Transverse colon (tissue), 3 donors: ENCODE data around the gene DUS3L.

Experiments used
- EP300 ChIP-seq: sonication (generic); formaldehyde crosslinking; IDR thresholded peaks from one replicate; pipeline ENCODE4 v1.6.1; 2017; ENCODE audit warnings: antibody characterized with exemption, low read depth
- POLR2A ChIP-seq: fragments of 450-650 bp; IDR thresholded peaks from one replicate; pipeline ENCODE4 v1.6.1; 2016; ENCODE audit warnings: antibody characterized with exemption, mild to moderate bottlenecking, moderate library complexity
- TF ChIP-seq, protein P1 (sequence below), 5 experiments: fragments of 200-600 bp in 3 of 5; fragments of 450-650 bp in 2 of 5; sonication (generic) in 3 of 5; IDR thresholded peaks; 1 replicate in 2 of 5; 2 replicates in 3 of 5; pipeline ENCODE4 v1.5.1; 2016 to 2017; ENCODE audit warnings: antibody characterized with exemption in 5 of 5, inconsistent platforms in 3 of 5, mild to moderate bottlenecking in 2 of 5, moderate library complexity in 1 of 5

DNA sequence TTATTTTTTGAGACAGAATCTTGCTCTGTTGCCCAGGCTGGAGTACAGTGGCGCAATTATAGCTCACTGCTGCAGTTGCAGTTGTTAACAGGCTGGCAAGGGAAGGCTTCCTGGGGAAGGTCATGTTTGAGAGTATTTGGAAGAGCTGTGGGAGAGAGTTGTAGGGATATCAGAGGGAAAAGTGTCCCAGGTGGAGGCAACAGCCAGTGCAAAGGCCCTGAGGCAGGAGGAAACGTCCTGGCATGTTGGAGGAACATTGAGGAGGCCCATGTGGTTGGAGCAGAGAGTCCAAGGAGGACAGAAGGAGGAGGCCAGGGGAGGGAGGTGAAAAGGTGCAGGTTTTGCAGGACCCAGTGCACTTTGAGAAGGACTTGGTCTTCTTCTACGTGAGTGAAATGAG, 2.2 kb upstream of the DUS3L start:
- TF ChIP-seq EP300, result no peak
- TF ChIP-seq, protein P1, sequence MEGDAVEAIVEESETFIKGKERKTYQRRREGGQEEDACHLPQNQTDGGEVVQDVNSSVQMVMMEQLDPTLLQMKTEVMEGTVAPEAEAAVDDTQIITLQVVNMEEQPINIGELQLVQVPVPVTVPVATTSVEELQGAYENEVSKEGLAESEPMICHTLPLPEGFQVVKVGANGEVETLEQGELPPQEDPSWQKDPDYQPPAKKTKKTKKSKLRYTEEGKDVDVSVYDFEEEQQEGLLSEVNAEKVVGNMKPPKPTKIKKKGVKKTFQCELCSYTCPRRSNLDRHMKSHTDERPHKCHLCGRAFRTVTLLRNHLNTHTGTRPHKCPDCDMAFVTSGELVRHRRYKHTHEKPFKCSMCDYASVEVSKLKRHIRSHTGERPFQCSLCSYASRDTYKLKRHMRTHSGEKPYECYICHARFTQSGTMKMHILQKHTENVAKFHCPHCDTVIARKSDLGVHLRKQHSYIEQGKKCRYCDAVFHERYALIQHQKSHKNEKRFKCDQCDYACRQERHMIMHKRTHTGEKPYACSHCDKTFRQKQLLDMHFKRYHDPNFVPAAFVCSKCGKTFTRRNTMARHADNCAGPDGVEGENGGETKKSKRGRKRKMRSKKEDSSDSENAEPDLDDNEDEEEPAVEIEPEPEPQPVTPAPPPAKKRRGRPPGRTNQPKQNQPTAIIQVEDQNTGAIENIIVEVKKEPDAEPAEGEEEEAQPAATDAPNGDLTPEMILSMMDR (IDR thresholded peaks at IDR 0.05), result no peak
- no peak for TF ChIP-seq POLR2A
